GM21526 (cell line): ENCODE measurements around the gene PRCP.
"Not testable (repeated sequence)": the region's sequence is repeated elsewhere in the genome, so short reads cannot be mapped to it uniquely, and the experiment has no call there.

Experiments
- ATAC-seq: cut with Tn5 transposase; IDR thresholded peaks from one replicate; pipeline ENCODE4 v1.9.1; 2021; ENCODE audit warnings: moderate library complexity; ENCODE audit not compliant: unreplicated experiment, low FRiP score

The PRCP gene

GRCh38 chr11:82873919-82874333 is 26.3 kb downstream of the PRCP start:
- no peak for ATAC-seq

GRCh38 chr11:82872377-82873150 is 27.7 kb downstream of the PRCP start:
- ATAC-seq, result no peak

- ATAC-seq, result no peak
These were observed 28.6 kb downstream of the PRCP start for GRCh38 chr11:82871646-82872045.

- no peak for ATAC-seq
These were observed 30.6 kb downstream of the PRCP start for GRCh38 chr11:82869657-82870056.

GRCh38 chr11:82867495-82868082 is 32.6 kb downstream of the PRCP start:
- ATAC-seq, result no peak

GRCh38 chr11:82865841-82866240 is 34.4 kb downstream of the PRCP start:
- no peak for ATAC-seq

- ATAC-seq, result no peak
These were observed 36.0 kb downstream of the PRCP start for GRCh38 chr11:82864268-82864667.

- ATAC-seq, result no peak
These were observed 37.0 kb downstream of the PRCP start for GRCh38 chr11:82863209-82863608.

- no peak for ATAC-seq
These were observed 37.9 kb downstream of the PRCP start for GRCh38 chr11:82862379-82862778.

- ATAC-seq, result no peak
These were observed 40.5 kb downstream of the PRCP start for GRCh38 chr11:82859750-82860149.

- no peak for ATAC-seq
These were observed 41.6 kb downstream of the PRCP start for GRCh38 chr11:82858556-82859091.

- ATAC-seq, result no peak
These were observed 42.1 kb downstream of the PRCP start for GRCh38 chr11:82858133-82858532.

- no peak for ATAC-seq
These were observed 43.1 kb downstream of the PRCP start for GRCh38 chr11:82857145-82857544.

GRCh38 chr11:82855616-82856015 is 44.6 kb downstream of the PRCP start:
- no peak for ATAC-seq

GRCh38 chr11:82854916-82855315 is 45.3 kb downstream of the PRCP start:
- ATAC-seq, result not testable (repeated sequence)

GRCh38 chr11:82854242-82854641 is 46.0 kb downstream of the PRCP start:
- ATAC-seq, result no peak

- no peak for ATAC-seq
These were observed 51.4 kb downstream of the PRCP start for GRCh38 chr11:82848829-82849228.

- no peak for ATAC-seq
These were observed 54.6 kb downstream of the PRCP start for GRCh38 chr11:82845356-82846353.

GRCh38 chr11:82843057-82843795 is 57.0 kb downstream of the PRCP start:
- ATAC-seq, result no peak

- ATAC-seq, result no peak
These were observed 58.2 kb downstream of the PRCP start for GRCh38 chr11:82842019-82842418.
